Prostate gland (tissue), 2 donors: ENCODE data around the gene PLOD3. TPM values are rescaled to one million over a fixed set of nuclear protein-coding genes. Genes with fewer than 3 reads are reported as not detected.
"Not testable (repeated sequence)": the region's sequence is repeated elsewhere in the genome, so short reads cannot be mapped to it uniquely, and the experiment has no call there.

Experiments
- DNase-seq: peaks from one replicate; pipeline ENCODE4 v3.0.0-alpha.2; 2019; ENCODE audit warnings: low spot score
- H3K27ac ChIP-seq, 2 donors: fragments of 200-600 bp; sonication (generic); 2 replicates each; pipeline ENCODE4 v1.5.1; 2017 to 2019
- H3K27me3 ChIP-seq: fragments of 200-600 bp; sonication (generic); replicated peaks from 2 replicates; pipeline ENCODE4 v1.5.1; 2019; ENCODE audit not compliant: insufficient read depth
- H3K36me3 ChIP-seq, 2 donors: fragments of 200-600 bp; sonication (generic); 1 replicate in 1 of 2; 2 replicates in 1 of 2; pipeline versions ENCODE4 v1.5.1 to v1.8.1; 2017 to 2019
- H3K4me1 ChIP-seq: fragments of 200-600 bp; sonication (generic); replicated peaks from 2 replicates; pipeline ENCODE4 v1.5.1; 2019
- H3K4me3 ChIP-seq, 2 donors: fragments of 200-600 bp; sonication (generic); 2 replicates each; pipeline ENCODE4 v1.5.1; 2017 to 2019
- H3K9me3 ChIP-seq: fragments of 200-600 bp; sonication (generic); 2 replicates; pipeline ENCODE4 v1.5.1; 2017
- POLR2A ChIP-seq: fragments of 450-650 bp; IDR thresholded peaks from one replicate; pipeline ENCODE4 v1.6.1; 2016; ENCODE audit warnings: antibody characterized with exemption, mild to moderate bottlenecking
- POLR2AphosphoS5 ChIP-seq: sonication (generic); formaldehyde crosslinking; IDR thresholded peaks from one replicate; pipeline ENCODE4 v1.6.1; 2017; ENCODE audit warnings: antibody characterized with exemption
- WGBS: methylation state at CpG from one replicate; pipeline ENCODE4 v1.1.5; 2018; 5-methylcytosine and 5-hydroxymethylcytosine counted together
- intact Hi-C: fragments of 100-400 bp; cut with DNase I; formaldehyde crosslinking; loops from one replicate; pipeline ENCODE4 v1.14.2; 2022
- total RNA-seq, 2 donors: library from RNA; depleted of rRNA; stranded (reverse); fragments of >200 nt; gene quantifications; one replicate each; pipeline ENCODE4 v1.1.0, GENCODE V29; 2016
- TF ChIP-seq, protein P1 (sequence below), 4 experiments: fragments of 200-600 bp in 2 of 4; fragments of 450-650 bp in 2 of 4; sonication (generic) in 2 of 4; IDR thresholded peaks; 1 replicate in 3 of 4; 2 replicates in 1 of 4; pipeline ENCODE4 v1.5.1; 2016 to 2019; ENCODE audit warnings: antibody characterized with exemption in 4 of 4, mild to moderate bottlenecking in 2 of 4, moderate library complexity in 2 of 4

PLOD3 gene, protein sequence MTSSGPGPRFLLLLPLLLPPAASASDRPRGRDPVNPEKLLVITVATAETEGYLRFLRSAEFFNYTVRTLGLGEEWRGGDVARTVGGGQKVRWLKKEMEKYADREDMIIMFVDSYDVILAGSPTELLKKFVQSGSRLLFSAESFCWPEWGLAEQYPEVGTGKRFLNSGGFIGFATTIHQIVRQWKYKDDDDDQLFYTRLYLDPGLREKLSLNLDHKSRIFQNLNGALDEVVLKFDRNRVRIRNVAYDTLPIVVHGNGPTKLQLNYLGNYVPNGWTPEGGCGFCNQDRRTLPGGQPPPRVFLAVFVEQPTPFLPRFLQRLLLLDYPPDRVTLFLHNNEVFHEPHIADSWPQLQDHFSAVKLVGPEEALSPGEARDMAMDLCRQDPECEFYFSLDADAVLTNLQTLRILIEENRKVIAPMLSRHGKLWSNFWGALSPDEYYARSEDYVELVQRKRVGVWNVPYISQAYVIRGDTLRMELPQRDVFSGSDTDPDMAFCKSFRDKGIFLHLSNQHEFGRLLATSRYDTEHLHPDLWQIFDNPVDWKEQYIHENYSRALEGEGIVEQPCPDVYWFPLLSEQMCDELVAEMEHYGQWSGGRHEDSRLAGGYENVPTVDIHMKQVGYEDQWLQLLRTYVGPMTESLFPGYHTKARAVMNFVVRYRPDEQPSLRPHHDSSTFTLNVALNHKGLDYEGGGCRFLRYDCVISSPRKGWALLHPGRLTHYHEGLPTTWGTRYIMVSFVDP
- total RNA-seq, result 10 to 100 TPM; 24.2 to 52.5 TPM

DNA sequence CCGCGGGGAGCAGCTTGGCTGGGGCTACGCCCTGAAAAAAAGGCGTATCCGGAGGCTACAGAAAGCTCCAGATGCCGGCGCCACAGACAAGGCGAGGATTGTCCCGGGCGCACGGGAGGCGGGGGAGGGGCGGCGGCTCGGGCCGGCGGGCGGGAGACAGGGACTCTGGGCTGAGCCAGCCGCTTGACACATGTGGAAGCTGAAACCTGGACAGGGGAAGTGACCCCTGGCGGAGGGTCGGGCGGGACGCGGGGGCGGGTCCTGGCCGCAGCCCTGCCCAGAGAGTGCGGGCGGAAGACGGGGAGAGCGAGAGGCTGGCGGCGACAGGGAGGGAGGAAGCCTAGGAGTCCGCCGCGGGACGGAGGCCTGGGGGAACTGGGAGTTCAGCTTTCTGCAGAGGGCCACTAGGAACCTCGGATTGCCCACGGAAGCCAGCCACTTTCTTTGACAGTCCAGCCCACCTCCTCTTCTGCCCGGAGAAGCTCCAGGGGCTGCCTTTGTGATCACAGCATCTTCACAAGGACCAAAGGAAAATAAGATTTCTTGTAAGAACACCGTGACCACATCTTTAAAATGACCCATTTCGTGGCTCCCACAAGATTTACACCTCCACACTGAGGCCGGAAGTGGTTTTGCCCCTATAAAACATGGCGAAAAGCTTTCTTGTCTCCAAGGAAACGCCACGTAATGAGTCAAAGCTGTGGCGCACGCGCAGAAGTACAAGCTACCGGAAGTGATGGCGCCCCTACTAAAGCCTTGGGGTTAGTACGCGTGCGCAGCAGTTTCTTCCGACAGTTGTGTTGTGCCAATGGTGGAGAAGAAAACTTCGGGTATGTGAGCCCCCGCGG, at the start of gene PLOD3, which contains the start of gene ZNHIT1:
TSS of gene PLOD3 (minus strand) at position 194 of the 848 bp plus-strand sequence. CDS start 307 bp downstream, outside the sequence.
TSS of gene ZNHIT1 (plus strand) at position 778 of the 848 bp plus-strand sequence. CDS start at position 809, 31 bp downstream.
- H3K36me3 ChIP-seq, result no peaks in the 10 kb centered on the region
- H3K4me1 ChIP-seq, result peaks cover 8% of the 10 kb centered on the region
- intact Hi-C loops, result loop anchor here (2.0 kb wide), 1 partner anchor 27 kb away; the partner anchor contains the start of gene FIS1
- 1% methylated on average over 57 of the region's 57 CpGs for WGBS
- H3K9me3 ChIP-seq, result no peaks in the 10 kb centered on the region
- TF ChIP-seq, protein P1, sequence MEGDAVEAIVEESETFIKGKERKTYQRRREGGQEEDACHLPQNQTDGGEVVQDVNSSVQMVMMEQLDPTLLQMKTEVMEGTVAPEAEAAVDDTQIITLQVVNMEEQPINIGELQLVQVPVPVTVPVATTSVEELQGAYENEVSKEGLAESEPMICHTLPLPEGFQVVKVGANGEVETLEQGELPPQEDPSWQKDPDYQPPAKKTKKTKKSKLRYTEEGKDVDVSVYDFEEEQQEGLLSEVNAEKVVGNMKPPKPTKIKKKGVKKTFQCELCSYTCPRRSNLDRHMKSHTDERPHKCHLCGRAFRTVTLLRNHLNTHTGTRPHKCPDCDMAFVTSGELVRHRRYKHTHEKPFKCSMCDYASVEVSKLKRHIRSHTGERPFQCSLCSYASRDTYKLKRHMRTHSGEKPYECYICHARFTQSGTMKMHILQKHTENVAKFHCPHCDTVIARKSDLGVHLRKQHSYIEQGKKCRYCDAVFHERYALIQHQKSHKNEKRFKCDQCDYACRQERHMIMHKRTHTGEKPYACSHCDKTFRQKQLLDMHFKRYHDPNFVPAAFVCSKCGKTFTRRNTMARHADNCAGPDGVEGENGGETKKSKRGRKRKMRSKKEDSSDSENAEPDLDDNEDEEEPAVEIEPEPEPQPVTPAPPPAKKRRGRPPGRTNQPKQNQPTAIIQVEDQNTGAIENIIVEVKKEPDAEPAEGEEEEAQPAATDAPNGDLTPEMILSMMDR (IDR thresholded peaks at IDR 0.05), result peak in 2 of 4 experiments; percentile 17 to 29
- TF ChIP-seq POLR2A, result peak; percentile 20
- TF ChIP-seq POLR2AphosphoS5, result peak; percentile 98
- H3K27ac ChIP-seq, result peak within 1 kb of the TSS; percentile 71 to 78
- no peaks in the 10 kb centered on the region for H3K27me3 ChIP-seq
- peak; percentile 97 for DNase-seq
- H3K4me3 ChIP-seq, result peak within 1 kb of the TSS; percentile 63 to 66

DNA sequence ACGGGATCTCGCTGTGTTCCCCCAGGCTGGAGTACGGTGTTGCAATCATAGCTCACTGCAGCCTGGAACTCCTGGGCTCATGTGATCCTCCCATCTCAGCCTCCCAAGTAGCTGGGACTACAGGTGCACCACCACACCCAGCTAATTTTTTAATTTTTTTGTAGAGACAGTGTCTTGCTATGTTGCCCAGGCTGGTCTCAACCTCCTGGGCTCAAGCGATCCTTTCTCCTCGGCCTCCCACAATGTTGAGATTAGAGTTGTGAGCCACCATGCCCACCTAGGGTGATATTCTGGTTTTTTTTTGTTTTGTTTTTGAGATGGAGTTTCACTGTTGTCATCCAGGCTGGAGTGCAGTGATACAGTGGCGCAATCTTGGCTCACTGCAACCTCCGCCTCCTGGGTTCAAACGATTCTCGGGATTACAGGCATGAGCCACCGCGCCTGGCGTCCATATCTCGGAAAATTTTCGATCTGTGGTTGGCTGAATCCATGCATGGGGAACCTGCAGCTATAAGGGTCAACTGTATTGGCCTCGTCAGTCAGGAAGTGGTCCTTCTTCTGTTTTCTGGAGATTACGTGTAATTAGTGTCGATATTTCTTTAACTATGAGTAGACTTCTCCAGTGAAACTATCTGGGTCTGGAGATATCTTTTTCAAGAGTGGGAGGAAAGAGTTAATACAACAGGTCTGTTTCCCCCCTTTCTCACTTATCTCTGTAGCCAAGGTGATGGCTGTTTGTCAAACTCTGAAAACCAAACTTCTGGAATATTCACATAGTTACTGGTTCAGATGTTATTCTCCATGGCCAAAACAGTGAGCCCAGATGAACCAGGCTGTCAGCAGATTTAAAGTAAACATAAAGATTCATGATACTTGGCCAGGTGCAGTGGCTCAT, 48.5 kb upstream of the PLOD3 start:
- Histone ChIP-seq H3K9me3 (no peaks in the 10 kb centered on the region), H3K27me3 (no peaks in the 10 kb centered on the region), H3K36me3 (no peaks in the 10 kb centered on the region), H3K4me3 (no peak overlapping the region), H3K27ac (no peak overlapping the region), H3K4me1 (no peaks in the 10 kb centered on the region)
- TF ChIP-seq POLR2A (no peak), POLR2AphosphoS5 (no peak)
- TF ChIP-seq, protein P1 (IDR thresholded peaks at IDR 0.05), result no peak
- DNase-seq, result no peak
- 80% methylated on average over 17 of the region's 17 CpGs for WGBS
- intact Hi-C loops, result no loop called here

DNA sequence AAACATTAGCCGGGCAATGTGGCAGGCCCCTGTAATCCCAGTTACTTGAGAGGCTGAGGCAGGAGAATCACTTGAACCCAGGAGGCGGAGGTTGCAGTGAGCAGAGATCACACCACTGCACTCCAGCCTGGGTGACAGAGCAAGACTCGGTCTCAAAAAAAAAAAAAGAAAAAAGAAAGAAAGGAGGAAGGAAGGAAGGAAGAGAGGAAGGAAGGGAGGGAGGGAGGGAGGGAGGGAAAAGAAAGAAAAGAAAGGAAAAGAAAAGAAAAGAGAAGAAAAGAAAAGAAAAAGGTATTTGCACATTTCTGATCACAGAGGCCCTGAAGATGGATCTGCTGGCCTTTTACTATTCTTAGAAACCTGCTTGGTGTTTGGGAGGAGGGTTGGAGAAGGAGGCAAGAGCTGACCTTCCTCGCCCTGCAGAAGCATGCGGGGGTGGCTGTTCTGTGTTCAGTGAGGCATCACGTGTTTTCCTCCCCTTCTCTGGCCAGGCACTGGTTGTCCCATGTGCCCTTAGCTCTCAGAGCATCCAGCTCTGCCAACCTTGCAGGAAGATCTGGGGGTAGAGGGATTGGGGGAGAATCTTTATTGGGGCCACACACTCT, 46.8 kb upstream of the PLOD3 start:
- H3K27me3 ChIP-seq, H3K4me3 ChIP-seq, H3K4me1 ChIP-seq, H3K27ac ChIP-seq, intact Hi-C loops, H3K36me3 ChIP-seq, H3K9me3 ChIP-seq, DNase-seq: not testable (repeated sequence)
- 52% methylated on average over 6 of the region's 6 CpGs for WGBS

DNA sequence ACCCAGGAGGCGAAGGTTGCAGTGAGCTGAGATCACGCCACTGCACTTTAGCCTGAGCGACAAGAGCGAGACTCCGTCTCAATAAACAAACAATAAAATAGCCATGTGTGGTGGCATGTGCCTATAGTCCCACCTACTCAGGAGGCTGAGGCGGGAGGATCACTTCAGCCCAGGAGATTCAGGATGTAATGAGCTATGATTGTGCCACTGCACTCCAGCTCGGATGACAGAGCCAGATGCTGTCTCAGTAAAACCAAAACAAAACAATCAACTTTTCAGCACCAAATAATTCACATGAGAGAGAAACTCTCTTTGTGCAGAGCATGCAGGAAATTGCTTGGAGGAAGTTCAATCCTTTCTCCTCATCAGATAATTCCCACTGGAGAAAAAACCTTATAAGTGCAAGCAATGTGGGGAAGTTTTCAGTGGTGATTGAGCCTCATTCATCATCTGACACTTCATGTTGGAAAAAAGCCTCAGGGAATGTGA, 40.9 kb upstream of the PLOD3 start:
- 40% methylated on average over 7 of the region's 7 CpGs for WGBS
- no peaks in the 10 kb centered on the region for H3K4me1 ChIP-seq
- H3K36me3 ChIP-seq, result no peaks in the 10 kb centered on the region
- no peaks in the 10 kb centered on the region for H3K27me3 ChIP-seq
- no peaks in the 10 kb centered on the region for H3K9me3 ChIP-seq
- no peak overlapping the region for H3K27ac ChIP-seq
- H3K4me3 ChIP-seq, result no peak overlapping the region
- TF ChIP-seq POLR2A (no peak), POLR2AphosphoS5 (no peak)
- TF ChIP-seq, protein P1 (IDR thresholded peaks at IDR 0.05), result no peak
- DNase-seq, result no peak
- intact Hi-C loops, result no loop called here
